K562 (cell line): ENCODE measurements around the gene SPTAN1. TPM values are rescaled to one million over a fixed set of nuclear protein-coding genes. Genes with fewer than 3 reads are reported as not detected.
A peak's percentile ranks its signal among the peaks of the same experiment; 100 is the strongest.

Experiments used
- COPS2 ChIP-seq: fragments of 450-650 bp; conservative IDR thresholded peaks from 2 replicates; pipeline ENCODE4 v1.6.1; 2016; ENCODE audit warnings: mild to moderate bottlenecking, moderate library complexity
- DNMT1 ChIP-seq: fragments of 450-650 bp; IDR thresholded peaks from 2 replicates; pipeline ENCODE4 v1.6.1; 2016; ENCODE audit warnings: antibody characterized with exemption, mild to moderate bottlenecking
- E4F1 ChIP-seq: fragments of 250-450 bp; sonication (Bioruptor Pico); IDR thresholded peaks from 2 replicates; pipeline ENCODE4 v1.5.0; 2021; ENCODE audit warnings: mild to moderate bottlenecking, borderline replicate concordance
- FOXP1 ChIP-seq: sonication (generic); formaldehyde crosslinking; IDR thresholded peaks from 2 replicates; pipeline ENCODE4 v1.8.0; 2022; ENCODE audit warnings: mild to moderate bottlenecking, missing genetic modification reagents
- HNRNPLL ChIP-seq: fragments of 200-400 bp; formaldehyde crosslinking; IDR thresholded peaks from 2 replicates; pipeline ENCODE4 v1.6.1; 2017; ENCODE audit warnings: low read length, low read depth, mild to moderate bottlenecking; ENCODE audit not compliant: poor library complexity, severe bottlenecking
- MAX ChIP-seq: sonication (generic); formaldehyde crosslinking; IDR thresholded peaks from 2 replicates; pipeline ENCODE4 v1.9.0; 2022; ENCODE audit warnings: mild to moderate bottlenecking, missing genetic modification reagents
- MXI1 ChIP-seq: IDR thresholded peaks from 2 replicates; pipeline ENCODE4 v1.6.1; 2011; ENCODE audit warnings: low read depth, mild to moderate bottlenecking, improper control_type of control experiment, low read length
- PREB ChIP-seq: sonication (generic); formaldehyde crosslinking; IDR thresholded peaks from 2 replicates; pipeline ENCODE4 v1.8.1; 2023; ENCODE audit warnings: mild to moderate bottlenecking, missing genetic modification reagents
- SAFB ChIP-seq: fragments of 200-400 bp; formaldehyde crosslinking; IDR thresholded peaks from 2 replicates; pipeline ENCODE4 v1.6.1; 2017; ENCODE audit warnings: low read depth, low read length, borderline replicate concordance
- SIRT6 ChIP-seq: IDR thresholded peaks from one replicate; pipeline ENCODE4 v1.6.1; 2012; ENCODE audit warnings: low read depth, mild to moderate bottlenecking, control low read depth, inconsistent platforms, low read length, moderate library complexity
- SMAD4 ChIP-seq: fragments of 250-450 bp; sonication (Bioruptor Pico); conservative IDR thresholded peaks from 2 replicates; pipeline ENCODE4 v1.8.0; 2021; ENCODE audit warnings: inconsistent platforms, mild to moderate bottlenecking, moderate library complexity
- ZBTB34 ChIP-seq: fragments of 250-450 bp; sonication (Bioruptor Pico); IDR thresholded peaks from 2 replicates; pipeline ENCODE4 v1.8.0; 2021; ENCODE audit warnings: mild to moderate bottlenecking, moderate library complexity
- ZNF76 ChIP-seq: fragments of 250-450 bp; sonication (Bioruptor Pico); IDR thresholded peaks from 2 replicates; pipeline ENCODE4 v1.4.0; 2020; ENCODE audit warnings: mild to moderate bottlenecking, moderate library complexity, borderline replicate concordance
- polyA plus RNA-seq, 8 experiments: library from polyadenylated mRNA; depleted of rRNA in 4 of 8; stranded (reverse) in 5 of 8; unstranded in 3 of 8; fragments of >200 nt; fragmentation: Nextera tagmentation in 2 of 8; fragmentation: Illumina TruSeq in 1 of 8; extraction: Ambion mirVana in 2 of 8; extraction: Trizol in 1 of 8; gene quantifications; 2 replicates each; pipeline versions ENCODE4 v1.2.1 to v1.2.3, GENCODE V29; 2011 to 2014; ENCODE audit warnings: inconsistent platforms in 1 of 8, missing spikeins in 1 of 8
- total RNA-seq, 7 experiments: library from RNA; depleted of rRNA in 6 of 7; stranded (reverse); fragments of >200 nt in 6 of 7; fragmentation: Illumina TruSeq in 2 of 7; extraction: Trizol in 2 of 7; gene quantifications; 2 replicates each; pipeline versions ENCODE4 v1.2.1 to v1.2.3, GENCODE V29; 2011 to 2021; ENCODE audit warnings: low replicate concordance in 1 of 7

The SPTAN1 gene
- total and polyA plus RNA-seq, 9 of the 15 experiments (the other 6 are each of a cell fraction or from before 2014, with no cell fraction given): 1.5 to 13.5 (median 6.8) TPM

- TF ChIP-seq FOXP1 (CRISPR knock-in tag) (no peak), ZNF76 (CRISPR knock-in tag) (no peak), MAX (peak; percentile 94), SMAD4 (CRISPR knock-in tag) (0 out of 2 replicates have a peak, but pooled peaks have one; percentile 18), MXI1 (no peak), SIRT6 (no peak), ZBTB34 (CRISPR knock-in tag) (no peak), HNRNPLL (no peak), SAFB (no peak), E4F1 (CRISPR knock-in tag) (no peak), COPS2 (no peak), PREB (CRISPR knock-in tag) (no peak), DNMT1 (no peak)
These were observed 40.7 kb downstream of the SPTAN1 start (continued) for GRCh38 chr9:128593039-128593438.
